ENCODE measurements around the gene IRAK1. TPM values are rescaled to one million over a fixed set of nuclear protein-coding genes. Genes with fewer than 3 reads are reported as not detected.

The IRAK1 gene
- total and polyA plus RNA-seq, 2 of the 13 experiments (the other 11 are each of a cell fraction or from before 2014, with no cell fraction given), result 57.7 to 77.3 TPM

DNA sequence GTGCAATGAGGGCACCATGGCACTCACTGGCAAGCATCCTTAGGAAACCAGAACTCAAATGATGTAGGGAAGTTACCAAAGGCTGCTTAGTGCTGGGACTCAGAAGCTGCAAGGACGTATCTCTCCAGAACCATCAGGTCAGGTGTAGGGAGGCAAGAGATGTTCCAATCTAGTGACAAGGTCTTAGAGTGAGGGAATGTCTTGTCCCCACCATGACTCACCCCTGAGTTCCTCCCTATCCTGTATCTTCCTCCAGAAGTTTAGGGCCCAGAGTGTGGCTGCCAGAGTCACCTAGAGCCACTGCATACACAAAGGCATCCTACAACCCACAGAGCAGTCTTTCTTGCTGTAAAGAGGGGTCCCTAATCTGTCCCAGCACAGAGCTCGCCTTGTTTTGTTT lies 14.1 kb upstream of the IRAK1 start:
- in situ Hi-C loops (cut with HindIII; ENCODE audit: extremely low pct_ligation_motif_present, low pct_unique_long_range_greater_than_20kb), result no loop called here
- no peak overlapping the region for H3K4me3 ChIP-seq (replicated peaks in 1 of 3; ENCODE audit: insufficient read depth in 1 of 3, low read depth in 2 of 3, low read length in 3 of 3)
- no peak overlapping the region for H2AFZ ChIP-seq (ENCODE audit: low read length)
- H3K36me3 ChIP-seq (replicated peaks in 1 of 2; ENCODE audit: control insufficient read depth in 1 of 2, insufficient read depth in 2 of 2, low read length in 2 of 2), result peaks cover 2 to 18% of the 10 kb centered on the region in 2 experiments; a peak in 4 of 5 replicates
- no peak for DNase-seq (ENCODE audit: low spot score)
- H3K9ac ChIP-seq (ENCODE audit: insufficient read depth, low read depth, low read length), result no peak overlapping the region
- intact Hi-C loops (cut with micrococcal nuclease; ENCODE audit: unreplicated experiment), result no loop called here
- 100% methylated on average over 2 of the region's 2 CpGs for WGBS (ENCODE audit: low lambda C conversion rate)
- ChIA-PET POLR2A (no interaction called here), CTCF (ENCODE audit: low intra/inter-chr PET ratio, low total read pairs) (no interaction called here)
- no peaks in the 10 kb centered on the region for H4K20me1 ChIP-seq (ENCODE audit: insufficient read depth, low read length)
- no peak overlapping the region for H3K4me2 ChIP-seq (ENCODE audit: low read depth, low read length)
- TF ChIP-seq POGZ (CRISPR knock-in tag; IDR thresholded peaks at IDR 0.05) (no peak), ZNF670 (CRISPR knock-in tag; IDR thresholded peaks at IDR 0.05; ENCODE audit: borderline replicate concordance) (no peak), TMF1 (CRISPR knock-in tag; IDR thresholded peaks at IDR 0.05; ENCODE audit: low read depth) (no peak), PHF5A (CRISPR knock-in tag; IDR thresholded peaks at IDR 0.05; ENCODE audit: low read depth, unreplicated experiment) (no peak), TSC22D2 (CRISPR knock-in tag; IDR thresholded peaks at IDR 0.05; ENCODE audit: borderline replicate concordance) (no peak)
- TF ChIP-seq, protein P1, sequence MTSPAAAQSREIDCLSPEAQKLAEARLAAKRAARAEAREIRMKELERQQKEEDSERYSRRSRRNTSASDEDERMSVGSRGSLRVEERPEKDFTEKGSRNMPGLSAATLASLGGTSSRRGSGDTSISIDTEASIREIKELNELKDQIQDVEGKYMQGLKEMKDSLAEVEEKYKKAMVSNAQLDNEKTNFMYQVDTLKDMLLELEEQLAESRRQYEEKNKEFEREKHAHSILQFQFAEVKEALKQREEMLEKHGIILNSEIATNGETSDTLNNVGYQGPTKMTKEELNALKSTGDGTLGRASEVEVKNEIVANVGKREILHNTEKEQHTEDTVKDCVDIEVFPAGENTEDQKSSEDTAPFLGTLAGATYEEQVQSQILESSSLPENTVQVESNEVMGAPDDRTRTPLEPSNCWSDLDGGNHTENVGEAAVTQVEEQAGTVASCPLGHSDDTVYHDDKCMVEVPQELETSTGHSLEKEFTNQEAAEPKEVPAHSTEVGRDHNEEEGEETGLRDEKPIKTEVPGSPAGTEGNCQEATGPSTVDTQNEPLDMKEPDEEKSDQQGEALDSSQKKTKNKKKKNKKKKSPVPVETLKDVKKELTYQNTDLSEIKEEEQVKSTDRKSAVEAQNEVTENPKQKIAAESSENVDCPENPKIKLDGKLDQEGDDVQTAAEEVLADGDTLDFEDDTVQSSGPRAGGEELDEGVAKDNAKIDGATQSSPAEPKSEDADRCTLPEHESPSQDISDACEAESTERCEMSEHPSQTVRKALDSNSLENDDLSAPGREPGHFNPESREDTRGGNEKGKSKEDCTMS (CRISPR knock-in tag; conservative IDR thresholded peaks at IDR 0.05), result no peak
- ATAC-seq, result no peak
- peaks cover 10% of the 10 kb centered on the region for H3K79me2 ChIP-seq (ENCODE audit: insufficient read depth, low read length)
- no TSS peak for BruUV-seq (replicated peaks)
- FAIRE-seq, result no peak
- H3K27ac ChIP-seq (ENCODE audit: extremely low read length, insufficient read depth, low read length), result no peak overlapping the region
- H3K9me3 ChIP-seq (ENCODE audit: low read length), result no peaks in the 10 kb centered on the region
- H3K4me1 ChIP-seq (ENCODE audit: insufficient read depth, low read length), result peaks cover 18% of the 10 kb centered on the region
- H3K27me3 ChIP-seq (ENCODE audit: control insufficient read depth in 1 of 2, insufficient read depth in 2 of 2, low read length in 2 of 2), result no peaks in the 10 kb centered on the region

DNA sequence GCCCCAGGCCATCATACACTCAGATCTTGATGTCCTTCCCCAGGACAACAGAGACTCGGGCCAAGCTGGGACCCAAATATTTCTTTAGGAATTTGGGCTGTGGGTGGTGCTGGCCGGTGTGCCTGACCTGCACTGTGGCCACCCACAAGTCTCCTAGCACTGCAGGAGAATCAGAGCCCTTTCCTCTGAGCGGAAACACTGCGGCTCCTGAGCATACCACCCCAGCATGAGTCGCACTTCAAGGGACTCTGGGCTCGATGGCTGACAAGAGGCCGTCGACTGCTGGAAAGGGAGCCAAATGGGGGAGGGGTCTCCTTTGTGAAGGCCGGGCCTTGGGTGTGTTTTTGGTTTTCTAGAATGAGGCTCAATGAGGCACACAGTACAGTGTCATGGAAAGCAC lies 13.0 kb upstream of the IRAK1 start:
- DNase-seq (ENCODE audit: low spot score), result no peak
- peaks cover 9% of the 10 kb centered on the region for H3K79me2 ChIP-seq (ENCODE audit: insufficient read depth, low read length)
- in situ Hi-C loops (cut with HindIII; ENCODE audit: extremely low pct_ligation_motif_present, low pct_unique_long_range_greater_than_20kb), result no loop called here
- H3K9me3 ChIP-seq (ENCODE audit: low read length), result no peaks in the 10 kb centered on the region
- no peak overlapping the region for H3K27ac ChIP-seq (ENCODE audit: extremely low read length, insufficient read depth, low read length)
- H3K4me3 ChIP-seq (replicated peaks in 1 of 3; ENCODE audit: insufficient read depth in 1 of 3, low read depth in 2 of 3, low read length in 3 of 3), result no peak overlapping the region
- no peak overlapping the region for H3K9ac ChIP-seq (ENCODE audit: insufficient read depth, low read depth, low read length)
- H4K20me1 ChIP-seq (ENCODE audit: insufficient read depth, low read length), result no peaks in the 10 kb centered on the region
- no TSS peak for BruUV-seq (replicated peaks)
- no peak for TF ChIP-seq ZFP36L1 (CRISPR knock-in tag; IDR thresholded peaks at IDR 0.05)
- TF ChIP-seq DPF2 (CRISPR knock-in tag; IDR thresholded peaks at IDR 0.05; ENCODE audit: borderline replicate concordance, low read depth), result no peak
- no peak for TF ChIP-seq BRCA1 (CRISPR knock-in tag; IDR thresholded peaks at IDR 0.05)
- FAIRE-seq, result no peak
- H3K27me3 ChIP-seq (ENCODE audit: control insufficient read depth in 1 of 2, insufficient read depth in 2 of 2, low read length in 2 of 2), result no peaks in the 10 kb centered on the region
- ChIA-PET CTCF (ENCODE audit: low intra/inter-chr PET ratio, low total read pairs) (no interaction called here), POLR2A (no interaction called here)
- peaks cover 10% of the 10 kb centered on the region for H3K4me1 ChIP-seq (ENCODE audit: insufficient read depth, low read length)
- H2AFZ ChIP-seq (ENCODE audit: low read length), result no peak overlapping the region
- intact Hi-C loops (cut with micrococcal nuclease; ENCODE audit: unreplicated experiment), result no loop called here
- ATAC-seq, result no peak
- H3K4me2 ChIP-seq (ENCODE audit: low read depth, low read length), result no peak overlapping the region
- WGBS (ENCODE audit: low lambda C conversion rate), result 100% methylated on average over 1 of the region's 9 CpGs
- peaks cover 4 to 18% of the 10 kb centered on the region in 2 experiments; a peak in 4 of 5 replicates for H3K36me3 ChIP-seq (replicated peaks in 1 of 2; ENCODE audit: control insufficient read depth in 1 of 2, insufficient read depth in 2 of 2, low read length in 2 of 2)

Measured in HepG2 (cell line).